HepG2 (cell line): ENCODE data around the gene USP32. TPM values are rescaled to one million over a fixed set of nuclear protein-coding genes. Genes with fewer than 3 reads are reported as not detected.

Experiments
- ZC3H4 ChIP-seq: sonication (generic); formaldehyde crosslinking; IDR thresholded peaks from 2 replicates; pipeline ENCODE4 v1.4.0; 2020; ENCODE audit warnings: missing genetic modification reagents, borderline replicate concordance
- ZKSCAN1 ChIP-seq: fragments of 150-350 bp; IDR thresholded peaks from 2 replicates; pipeline ENCODE4 v1.6.1; 2014; ENCODE audit warnings: low read length
- polyA plus RNA-seq, 8 experiments: library from polyadenylated mRNA; depleted of rRNA in 3 of 8; stranded (reverse) in 7 of 8; unstranded in 1 of 8; fragments of >200 nt; fragmentation: Illumina TruSeq in 4 of 8; extraction: Trizol in 4 of 8; gene quantifications; 2 replicates each; pipeline versions ENCODE4 v1.2.1 to v1.2.3, GENCODE V29; 2011 to 2016; ENCODE audit warnings: low read depth in 4 of 8, missing spikeins in 1 of 8, mixed read lengths in 1 of 8; ENCODE audit not compliant: insufficient read depth in 1 of 8
- total RNA-seq, 5 experiments: library from RNA; depleted of rRNA; stranded (reverse); fragments of >200 nt; fragmentation: Illumina TruSeq; extraction: Trizol; gene quantifications; 2 replicates each; pipeline ENCODE4 v1.2.3, GENCODE V29; 2016; ENCODE audit warnings: low read depth in 1 of 5
- TF ChIP-seq, protein P1 (sequence below): sonication (generic); formaldehyde crosslinking; IDR thresholded peaks from 2 replicates; pipeline ENCODE4 v1.5.0; 2020; ENCODE audit warnings: mild to moderate bottlenecking, missing genetic modification reagents
- TF ChIP-seq, protein P2 (sequence below), 2 experiments: sonication (generic) in 1 of 2; formaldehyde crosslinking in 1 of 2; IDR thresholded peaks; 2 replicates each; pipeline versions ENCODE4 v1.5.1 to v1.6.1; 2011 to 2020; ENCODE audit warnings: borderline replicate concordance in 1 of 2, low read depth in 1 of 2, low read length in 1 of 2, mild to moderate bottlenecking in 1 of 2, missing genetic modification reagents in 1 of 2, moderate library complexity in 1 of 2
- TF ChIP-seq, protein P3 (sequence below): sonication (generic); formaldehyde crosslinking; IDR thresholded peaks from 2 replicates; pipeline ENCODE4 v1.8.0; 2022; ENCODE audit warnings: mild to moderate bottlenecking, missing genetic modification reagents, moderate library complexity
- TF ChIP-seq, protein P4 (sequence below): sonication (generic); formaldehyde crosslinking; IDR thresholded peaks from 2 replicates; pipeline ENCODE4 v1.5.1; 2020; ENCODE audit warnings: missing genetic modification reagents, mild to moderate bottlenecking, borderline replicate concordance

The USP32 gene
- total and polyA plus RNA-seq, 2 of the 13 experiments (the other 11 are each of a cell fraction or from before 2014, with no cell fraction given): 24.9 to 39.9 TPM

DNA sequence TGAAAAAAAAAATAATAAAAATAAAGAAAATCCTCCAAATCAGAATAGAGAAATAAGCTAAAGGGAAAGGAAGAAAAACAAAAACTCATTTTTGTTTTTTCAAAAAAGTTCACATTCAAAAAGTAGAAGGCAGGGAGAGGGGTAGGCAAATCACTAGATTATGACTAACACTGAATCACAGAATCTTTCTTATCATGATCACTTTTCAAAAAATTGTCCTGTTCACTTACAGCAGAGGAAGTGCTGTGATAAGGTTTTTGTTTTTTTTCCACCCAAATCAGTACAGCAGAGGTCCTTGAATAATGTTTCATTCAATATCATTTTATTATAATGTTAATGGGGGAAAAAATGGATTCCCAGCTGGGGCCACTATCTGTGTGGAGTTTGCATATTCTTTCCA, 135.8 kb downstream of the USP32 start (continued):
- TF ChIP-seq, protein P1, sequence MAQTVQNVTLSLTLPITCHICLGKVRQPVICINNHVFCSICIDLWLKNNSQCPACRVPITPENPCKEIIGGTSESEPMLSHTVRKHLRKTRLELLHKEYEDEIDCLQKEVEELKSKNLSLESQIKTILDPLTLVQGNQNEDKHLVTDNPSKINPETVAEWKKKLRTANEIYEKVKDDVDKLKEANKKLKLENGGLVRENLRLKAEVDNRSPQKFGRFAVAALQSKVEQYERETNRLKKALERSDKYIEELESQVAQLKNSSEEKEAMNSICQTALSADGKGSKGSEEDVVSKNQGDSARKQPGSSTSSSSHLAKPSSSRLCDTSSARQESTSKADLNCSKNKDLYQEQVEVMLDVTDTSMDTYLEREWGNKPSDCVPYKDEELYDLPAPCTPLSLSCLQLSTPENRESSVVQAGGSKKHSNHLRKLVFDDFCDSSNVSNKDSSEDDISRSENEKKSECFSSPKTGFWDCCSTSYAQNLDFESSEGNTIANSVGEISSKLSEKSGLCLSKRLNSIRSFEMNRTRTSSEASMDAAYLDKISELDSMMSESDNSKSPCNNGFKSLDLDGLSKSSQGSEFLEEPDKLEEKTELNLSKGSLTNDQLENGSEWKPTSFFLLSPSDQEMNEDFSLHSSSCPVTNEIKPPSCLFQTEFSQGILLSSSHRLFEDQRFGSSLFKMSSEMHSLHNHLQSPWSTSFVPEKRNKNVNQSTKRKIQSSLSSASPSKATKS (CRISPR knock-in tag): no peak
- TF ChIP-seq, protein P2, sequence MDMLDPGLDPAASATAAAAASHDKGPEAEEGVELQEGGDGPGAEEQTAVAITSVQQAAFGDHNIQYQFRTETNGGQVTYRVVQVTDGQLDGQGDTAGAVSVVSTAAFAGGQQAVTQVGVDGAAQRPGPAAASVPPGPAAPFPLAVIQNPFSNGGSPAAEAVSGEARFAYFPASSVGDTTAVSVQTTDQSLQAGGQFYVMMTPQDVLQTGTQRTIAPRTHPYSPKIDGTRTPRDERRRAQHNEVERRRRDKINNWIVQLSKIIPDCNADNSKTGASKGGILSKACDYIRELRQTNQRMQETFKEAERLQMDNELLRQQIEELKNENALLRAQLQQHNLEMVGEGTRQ (IDR thresholded peaks at IDR 0.05; ENCODE audit: low read depth, low read length): no peak
- TF ChIP-seq, protein P2 (CRISPR knock-in tag; IDR thresholded peaks at IDR 0.05; ENCODE audit: borderline replicate concordance): no peak
- no peak for TF ChIP-seq ZKSCAN1
- TF ChIP-seq, protein P3, sequence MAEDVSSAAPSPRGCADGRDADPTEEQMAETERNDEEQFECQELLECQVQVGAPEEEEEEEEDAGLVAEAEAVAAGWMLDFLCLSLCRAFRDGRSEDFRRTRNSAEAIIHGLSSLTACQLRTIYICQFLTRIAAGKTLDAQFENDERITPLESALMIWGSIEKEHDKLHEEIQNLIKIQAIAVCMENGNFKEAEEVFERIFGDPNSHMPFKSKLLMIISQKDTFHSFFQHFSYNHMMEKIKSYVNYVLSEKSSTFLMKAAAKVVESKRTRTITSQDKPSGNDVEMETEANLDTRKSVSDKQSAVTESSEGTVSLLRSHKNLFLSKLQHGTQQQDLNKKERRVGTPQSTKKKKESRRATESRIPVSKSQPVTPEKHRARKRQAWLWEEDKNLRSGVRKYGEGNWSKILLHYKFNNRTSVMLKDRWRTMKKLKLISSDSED: no peak
- TF ChIP-seq, protein P4, sequence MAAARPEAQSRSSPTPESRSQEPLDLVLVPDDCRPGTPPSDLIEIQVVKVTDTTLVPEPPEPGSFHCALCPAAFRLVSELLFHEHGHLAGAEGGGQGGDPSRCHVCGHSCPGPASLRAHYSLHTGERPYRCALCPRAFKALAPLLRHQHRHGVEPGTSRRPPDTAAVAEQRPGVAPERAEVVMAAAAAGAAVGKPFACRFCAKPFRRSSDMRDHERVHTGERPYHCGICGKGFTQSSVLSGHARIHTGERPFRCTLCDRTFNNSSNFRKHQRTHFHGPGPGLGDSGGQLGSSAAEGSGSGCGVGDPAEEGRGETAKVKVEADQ (CRISPR knock-in tag): no peak
- no peak for TF ChIP-seq ZC3H4 (CRISPR knock-in tag)
